ENCODE data around the gene PATL2. TPM values are rescaled to one million over a fixed set of nuclear protein-coding genes. Genes with fewer than 3 reads are reported as not detected.

PATL2 gene
- total and polyA plus RNA-seq, 3 experiments from 2014 or later: 7.7 to 19.8 (median 9.1) TPM

Other genes with a start within 250 kb of the PATL2 start
- 100 to 1,000 TPM; 167 to 186 TPM for gene EIF3J, start 174.2 kb downstream of the PATL2 start, total RNA-seq
- 24.9 TPM for gene EIF3J, start 174.2 kb downstream of the PATL2 start, polyA plus RNA-seq
- gene SPG11, start 47.7 kb downstream of the PATL2 start, total RNA-seq: 10 to 100 TPM; 60.8 to 62.1 TPM
- gene SPG11, start 47.7 kb downstream of the PATL2 start, polyA plus RNA-seq: 32.0 TPM
- 1,000 to 10,000 TPM; 4,597 to 4,837 TPM for gene B2M, start 194 bp upstream of the PATL2 start, total RNA-seq
- 38,920 TPM for gene B2M, start 194 bp upstream of the PATL2 start, polyA plus RNA-seq
- 10 to 100 TPM; 70.8 to 73.8 TPM for gene TRIM69, start 25.2 kb upstream of the PATL2 start, total RNA-seq
- 37.0 TPM for gene TRIM69, start 25.2 kb upstream of the PATL2 start, polyA plus RNA-seq
- gene TERB2, start 245.4 kb upstream of the PATL2 start, total RNA-seq: not detected
- not detected for gene TERB2, start 245.4 kb upstream of the PATL2 start, polyA plus RNA-seq

Measured in CD8-positive, alpha-beta memory T cell (primary cell).